ENCODE results near the gene HDAC4. TPM values are rescaled to one million over a fixed set of nuclear protein-coding genes. Genes with fewer than 3 reads are reported as not detected.

HDAC4 gene
- total RNA-seq, 2 experiments from 2014 or later: 22.6 to 24.5 TPM

DNA sequence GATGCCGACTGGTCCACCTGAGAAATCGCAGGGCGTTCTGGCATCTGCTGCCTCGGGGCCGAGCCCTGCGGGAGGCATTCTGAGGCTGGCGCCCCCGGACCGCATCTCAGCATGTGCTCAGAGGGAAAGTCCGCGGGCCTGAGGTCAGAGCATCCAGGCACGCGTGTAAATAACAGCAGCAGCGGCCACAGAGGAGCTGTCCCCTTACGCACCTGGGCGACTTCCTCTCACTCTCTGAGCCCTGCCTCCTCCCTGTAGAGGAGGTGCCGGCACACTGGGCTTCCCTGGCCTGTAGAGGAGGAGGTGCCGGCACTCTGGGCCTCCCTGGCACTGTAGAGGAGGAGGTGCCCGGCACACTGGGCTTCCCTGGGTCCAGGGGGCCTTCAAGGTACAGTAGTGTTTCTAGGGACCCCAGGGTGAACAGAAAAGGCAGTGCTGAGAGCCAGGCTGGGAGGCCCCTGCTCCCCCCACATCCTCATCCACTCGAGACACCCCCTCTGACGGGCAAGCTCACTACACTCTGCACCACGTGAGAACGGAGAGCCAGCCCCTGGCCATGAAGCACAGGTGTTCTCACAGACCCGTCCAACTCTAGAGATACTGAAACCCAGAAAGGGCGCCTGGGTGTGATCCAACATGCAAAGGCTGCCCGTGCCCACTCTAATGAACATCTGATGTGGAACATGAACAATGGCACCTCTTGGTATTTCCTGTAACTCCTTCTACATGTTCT lies 263.5 kb downstream of the HDAC4 start:
- H3K4me1 Mint-ChIP-seq (ENCODE audit: low read depth): no peaks in the 10 kb centered on the region
- no peak for DNase-seq
- intact Hi-C loops (cut with micrococcal nuclease): no loop called here
- no peaks in the 10 kb centered on the region for H3K9me3 Mint-ChIP-seq
- POLR2A ChIA-PET: interaction anchor here (0.6 kb wide), 1 partner anchor 104 kb away, joined by 3 read pairs; no protein-coding TSS in a partner anchor
- CTCF ChIA-PET: no interaction called here
- no peak overlapping the region for H3K4me3 Mint-ChIP-seq
- H3K27ac Mint-ChIP-seq: no peak overlapping the region
- H3K27me3 Mint-ChIP-seq: no peaks in the 10 kb centered on the region
- peaks cover 22% of the 10 kb centered on the region for H3K36me3 Mint-ChIP-seq (ENCODE audit: low read depth)
- TF ChIP-seq, protein P1, sequence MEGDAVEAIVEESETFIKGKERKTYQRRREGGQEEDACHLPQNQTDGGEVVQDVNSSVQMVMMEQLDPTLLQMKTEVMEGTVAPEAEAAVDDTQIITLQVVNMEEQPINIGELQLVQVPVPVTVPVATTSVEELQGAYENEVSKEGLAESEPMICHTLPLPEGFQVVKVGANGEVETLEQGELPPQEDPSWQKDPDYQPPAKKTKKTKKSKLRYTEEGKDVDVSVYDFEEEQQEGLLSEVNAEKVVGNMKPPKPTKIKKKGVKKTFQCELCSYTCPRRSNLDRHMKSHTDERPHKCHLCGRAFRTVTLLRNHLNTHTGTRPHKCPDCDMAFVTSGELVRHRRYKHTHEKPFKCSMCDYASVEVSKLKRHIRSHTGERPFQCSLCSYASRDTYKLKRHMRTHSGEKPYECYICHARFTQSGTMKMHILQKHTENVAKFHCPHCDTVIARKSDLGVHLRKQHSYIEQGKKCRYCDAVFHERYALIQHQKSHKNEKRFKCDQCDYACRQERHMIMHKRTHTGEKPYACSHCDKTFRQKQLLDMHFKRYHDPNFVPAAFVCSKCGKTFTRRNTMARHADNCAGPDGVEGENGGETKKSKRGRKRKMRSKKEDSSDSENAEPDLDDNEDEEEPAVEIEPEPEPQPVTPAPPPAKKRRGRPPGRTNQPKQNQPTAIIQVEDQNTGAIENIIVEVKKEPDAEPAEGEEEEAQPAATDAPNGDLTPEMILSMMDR (IDR thresholded peaks at IDR 0.05): no peak
- no peak for ATAC-seq

- H3K4me1 Mint-ChIP-seq (ENCODE audit: low read depth): no peaks in the 10 kb centered on the region
- intact Hi-C loops (cut with micrococcal nuclease): no loop called here
- H3K36me3 Mint-ChIP-seq (ENCODE audit: low read depth): peaks cover 21% of the 10 kb centered on the region
- no peak for ATAC-seq
- no peak overlapping the region for H3K27ac Mint-ChIP-seq
- TF ChIP-seq, protein P1 (IDR thresholded peaks at IDR 0.05): no peak
- no peak overlapping the region for H3K4me3 Mint-ChIP-seq
- no peaks in the 10 kb centered on the region for H3K9me3 Mint-ChIP-seq
- no peak for DNase-seq
- POLR2A ChIA-PET: no interaction called here
- CTCF ChIA-PET: no interaction called here
- no peaks in the 10 kb centered on the region for H3K27me3 Mint-ChIP-seq
These were observed 264.1 kb downstream of the HDAC4 start for GRCh38 chr2:239136762-239137161.

DNA sequence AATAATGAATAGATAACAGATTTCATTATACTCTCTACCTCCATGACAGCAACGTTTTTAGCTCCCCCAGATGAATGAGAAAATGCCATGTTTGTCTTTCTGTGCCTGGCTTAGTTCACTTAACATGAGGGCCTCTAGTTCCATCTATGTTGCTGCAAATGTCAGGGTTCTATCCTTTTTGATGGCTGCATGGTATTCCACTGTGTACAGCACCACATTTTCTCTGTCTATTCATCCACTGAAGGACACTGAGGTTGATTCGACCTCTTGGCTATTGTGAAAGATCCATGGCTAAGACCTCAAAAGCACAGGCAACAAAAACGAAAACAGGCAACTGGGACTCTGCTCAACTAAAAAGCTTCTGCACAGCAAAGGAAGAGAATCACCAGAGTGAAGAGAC lies 264.6 kb downstream of the HDAC4 start:
- Mint-ChIP-seq H3K27me3 (no peaks in the 10 kb centered on the region), H3K4me3 (no peak overlapping the region), H3K36me3 (ENCODE audit: low read depth) (peaks cover 21% of the 10 kb centered on the region), H3K4me1 (ENCODE audit: low read depth) (no peaks in the 10 kb centered on the region), H3K9me3 (no peaks in the 10 kb centered on the region), H3K27ac (no peak overlapping the region)
- no peak for DNase-seq
- ChIA-PET CTCF (interaction anchor here (1.2 kb wide), 1 partner anchor 8 kb away, joined by 4 read pairs; no protein-coding TSS in a partner anchor), POLR2A (no interaction called here)
- intact Hi-C loops (cut with micrococcal nuclease): no loop called here
- ATAC-seq: no peak
- TF ChIP-seq, protein P1 (IDR thresholded peaks at IDR 0.05): no peak

- intact Hi-C loops (cut with micrococcal nuclease): no loop called here
- no peak for DNase-seq
- CTCF ChIA-PET: interaction anchor here (1.2 kb wide), 1 partner anchor 8 kb away, joined by 4 read pairs; no protein-coding TSS in a partner anchor
- Mint-ChIP-seq H3K27ac (no peak overlapping the region), H3K36me3 (ENCODE audit: low read depth) (peaks cover 21% of the 10 kb centered on the region), H3K4me1 (ENCODE audit: low read depth) (no peaks in the 10 kb centered on the region), H3K9me3 (no peaks in the 10 kb centered on the region), H3K4me3 (no peak overlapping the region), H3K27me3 (no peaks in the 10 kb centered on the region)
- TF ChIP-seq, protein P1 (IDR thresholded peaks at IDR 0.05): no peak
- no peak for ATAC-seq
- POLR2A ChIA-PET: interaction anchor here (0.7 kb wide), 1 partner anchor 121 kb away, joined by 3 read pairs; no protein-coding TSS in a partner anchor
These were observed 265.3 kb downstream of the HDAC4 start for GRCh38 chr2:239135531-239135930.

- H3K9me3 Mint-ChIP-seq: no peaks in the 10 kb centered on the region
- H3K27me3 Mint-ChIP-seq: no peaks in the 10 kb centered on the region
- TF ChIP-seq, protein P1 (IDR thresholded peaks at IDR 0.05): no peak
- ChIA-PET CTCF (interaction anchor here (1.2 kb wide), 1 partner anchor 10 kb away, joined by 3 read pairs; no protein-coding TSS in a partner anchor), POLR2A (no interaction called here)
- H3K27ac Mint-ChIP-seq: no peak overlapping the region
- H3K4me3 Mint-ChIP-seq: no peak overlapping the region
- DNase-seq: no peak
- no peaks in the 10 kb centered on the region for H3K4me1 Mint-ChIP-seq (ENCODE audit: low read depth)
- intact Hi-C loops (cut with micrococcal nuclease): no loop called here
- H3K36me3 Mint-ChIP-seq (ENCODE audit: low read depth): peaks cover 18% of the 10 kb centered on the region
- no peak for ATAC-seq
These were observed 266.8 kb downstream of the HDAC4 start for GRCh38 chr2:239133945-239134570.

All from activated CD8-positive, alpha-beta T cell treated with anti-CD3 and anti-CD28 coated beads for 36 hours (primary cell).